HepG2 (cell line): ENCODE measurements around the gene ADGRG6. TPM values are rescaled to one million over a fixed set of nuclear protein-coding genes. Genes with fewer than 3 reads are reported as not detected.

Experiments used
- ATF5 ChIP-seq: sonication (generic); formaldehyde crosslinking; IDR thresholded peaks from 2 replicates; pipeline ENCODE4 v1.4.0; 2020; ENCODE audit warnings: mild to moderate bottlenecking, low read depth, missing genetic modification reagents
- BRCA1 ChIP-seq: sonication (generic); formaldehyde crosslinking; IDR thresholded peaks from 2 replicates; pipeline ENCODE4 v1.4.0; 2020; ENCODE audit warnings: missing genetic modification reagents
- BRD4 ChIP-seq: sonication (generic); formaldehyde crosslinking; IDR thresholded peaks from 2 replicates; pipeline ENCODE4 v1.4.0; 2020; ENCODE audit warnings: missing genetic modification reagents
- CSRNP1 ChIP-seq: sonication (generic); formaldehyde crosslinking; IDR thresholded peaks from 2 replicates; pipeline ENCODE4 v1.8.1; 2023; ENCODE audit warnings: mild to moderate bottlenecking, missing genetic modification reagents
- CSRNP2 ChIP-seq: sonication (generic); formaldehyde crosslinking; conservative IDR thresholded peaks from 2 replicates; pipeline ENCODE4 v1.8.0; 2022; ENCODE audit warnings: low read depth, missing genetic modification reagents
- PHB2 ChIP-seq: fragments of 450-650 bp; IDR thresholded peaks from 2 replicates; pipeline ENCODE4 v1.6.1; 2018; ENCODE audit not compliant: partially characterized antibody
- POLR2AphosphoS5 ChIP-seq: IDR thresholded peaks from 2 replicates; pipeline ENCODE4 v1.6.1; 2012; ENCODE audit warnings: low read depth, low read length
- TOPORS ChIP-seq: sonication (generic); formaldehyde crosslinking; IDR thresholded peaks from 2 replicates; pipeline ENCODE4 v1.8.0; 2023; ENCODE audit warnings: mild to moderate bottlenecking, missing genetic modification reagents
- UBTF ChIP-seq: sonication (generic); formaldehyde crosslinking; IDR thresholded peaks from 2 replicates; pipeline ENCODE4 v1.4.0; 2020; ENCODE audit warnings: mild to moderate bottlenecking, missing genetic modification reagents
- ZFP36L2 ChIP-seq: sonication (generic); formaldehyde crosslinking; IDR thresholded peaks from 2 replicates; pipeline ENCODE4 v1.4.0; 2020; ENCODE audit warnings: missing genetic modification reagents
- ZNF224 ChIP-seq: sonication (generic); formaldehyde crosslinking; IDR thresholded peaks from 2 replicates; pipeline ENCODE4 v1.5.0; 2020; ENCODE audit warnings: mild to moderate bottlenecking, missing genetic modification reagents
- ZNF354B ChIP-seq: sonication (generic); formaldehyde crosslinking; IDR thresholded peaks from 2 replicates; pipeline ENCODE4 v1.8.0; 2022; ENCODE audit warnings: mild to moderate bottlenecking, missing genetic modification reagents
- ZNF362 ChIP-seq: sonication (generic); formaldehyde crosslinking; IDR thresholded peaks from 2 replicates; pipeline ENCODE4 v1.4.0; 2020; ENCODE audit warnings: missing genetic modification reagents, mild to moderate bottlenecking, borderline replicate concordance
- ZNF468 ChIP-seq: sonication (generic); formaldehyde crosslinking; IDR thresholded peaks from 2 replicates; pipeline ENCODE4 v1.8.0; 2022; ENCODE audit warnings: mild to moderate bottlenecking, moderate library complexity, missing genetic modification reagents
- ZNF512 ChIP-seq: sonication (generic); formaldehyde crosslinking; IDR thresholded peaks from 2 replicates; pipeline ENCODE4 v1.4.0; 2020; ENCODE audit warnings: mild to moderate bottlenecking, missing genetic modification reagents
- ZNF704 ChIP-seq: sonication (generic); formaldehyde crosslinking; IDR thresholded peaks from 2 replicates; pipeline ENCODE4 v1.8.1; 2023; ENCODE audit warnings: mild to moderate bottlenecking, inconsistent platforms, moderate library complexity, missing genetic modification reagents, borderline replicate concordance
- ZNF746 ChIP-seq: sonication (generic); formaldehyde crosslinking; IDR thresholded peaks from 2 replicates; pipeline ENCODE4 v1.8.0; 2022; ENCODE audit warnings: mild to moderate bottlenecking, missing genetic modification reagents
- ZNF747 ChIP-seq: sonication (generic); formaldehyde crosslinking; IDR thresholded peaks from 2 replicates; pipeline ENCODE4 v1.8.1; 2023; ENCODE audit warnings: missing genetic modification reagents, mild to moderate bottlenecking, borderline replicate concordance
- ZNF879 ChIP-seq: sonication (generic); formaldehyde crosslinking; IDR thresholded peaks from 2 replicates; pipeline ENCODE4 v1.8.1; 2023; ENCODE audit warnings: missing genetic modification reagents
- polyA plus RNA-seq, 8 experiments: library from polyadenylated mRNA; depleted of rRNA in 3 of 8; stranded (reverse) in 7 of 8; unstranded in 1 of 8; fragments of >200 nt; fragmentation: Illumina TruSeq in 4 of 8; extraction: Trizol in 4 of 8; gene quantifications; 2 replicates each; pipeline versions ENCODE4 v1.2.1 to v1.2.3, GENCODE V29; 2011 to 2016; ENCODE audit warnings: low read depth in 4 of 8, missing spikeins in 1 of 8, mixed read lengths in 1 of 8; ENCODE audit not compliant: insufficient read depth in 1 of 8
- total RNA-seq, 5 experiments: library from RNA; depleted of rRNA; stranded (reverse); fragments of >200 nt; fragmentation: Illumina TruSeq; extraction: Trizol; gene quantifications; 2 replicates each; pipeline ENCODE4 v1.2.3, GENCODE V29; 2016; ENCODE audit warnings: low read depth in 1 of 5

ADGRG6 gene
- total and polyA plus RNA-seq, 2 of the 13 experiments (the other 11 are each of a cell fraction or from before 2014, with no cell fraction given): 129 to 249 TPM

GRCh38 chr6:142378138-142378875 is 76.5 kb downstream of the ADGRG6 start (continued):
- TF ChIP-seq CSRNP2: no peak
- no peak for TF ChIP-seq ZFP36L2 (CRISPR knock-in tag)
- no peak for TF ChIP-seq ZNF468 (CRISPR knock-in tag)
- no peak for TF ChIP-seq ATF5 (CRISPR knock-in tag)
- no peak for TF ChIP-seq POLR2AphosphoS5
- no peak for TF ChIP-seq ZNF704 (CRISPR knock-in tag)
- no peak for TF ChIP-seq ZNF512 (CRISPR knock-in tag)
- no peak for TF ChIP-seq ZNF224
- TF ChIP-seq BRD4 (CRISPR knock-in tag): no peak
- TF ChIP-seq BRCA1 (CRISPR knock-in tag): no peak
- no peak for TF ChIP-seq ZNF879 (CRISPR knock-in tag)
- no peak for TF ChIP-seq ZNF747 (CRISPR knock-in tag)
- no peak for TF ChIP-seq ZNF354B
- TF ChIP-seq PHB2: no peak
- TF ChIP-seq ZNF746: no peak
- no peak for TF ChIP-seq CSRNP1 (CRISPR knock-in tag)
- no peak for TF ChIP-seq ZNF362
- no peak for TF ChIP-seq UBTF
- TF ChIP-seq TOPORS: no peak
